Small intestine (tissue), 7 donors: Measurements from ENCODE around the gene TBC1D17. TPM values are rescaled to one million over a fixed set of nuclear protein-coding genes. Genes with fewer than 3 reads are reported as not detected.

ENCODE experiments used
- DNase-seq, 2 donors: peaks; one replicate each; pipeline versions ENCODE4 v3.0.0 to v3.0.0-alpha.2; 2013
- FAIRE-seq: peaks from 2 replicates; lab custom pipeline; 2012; peaks lifted over from hg19 to GRCh38; lab: Jason Lieb, UNC
- H3K27ac ChIP-seq, 3 donors: one replicate each; pipeline ENCODE4 v1.5.1; 2013; ENCODE audit warnings: low read length in 2 of 3, mild to moderate bottlenecking in 2 of 3, control low read depth in 1 of 3, inconsistent platforms in 1 of 3, low read depth in 1 of 3, moderate library complexity in 1 of 3
- H3K27me3 ChIP-seq, 3 donors: one replicate each; pipeline ENCODE4 v1.6.1; 2013; ENCODE audit warnings: low read length in 3 of 3, inconsistent platforms in 1 of 3; ENCODE audit not compliant: control insufficient read depth in 3 of 3, insufficient read depth in 3 of 3
- H3K36me3 ChIP-seq, 3 donors: one replicate each; pipeline ENCODE4 v1.6.1; 2013; ENCODE audit warnings: low read length in 3 of 3, inconsistent platforms in 1 of 3, low read depth in 1 of 3, mild to moderate bottlenecking in 1 of 3, moderate library complexity in 1 of 3; ENCODE audit not compliant: control insufficient read depth in 3 of 3, insufficient read depth in 2 of 3
- H3K4me1 ChIP-seq, 3 donors: one replicate each; pipeline ENCODE4 v1.6.1; 2013; ENCODE audit warnings: low read length in 2 of 3, inconsistent platforms in 1 of 3, low read depth in 1 of 3, mild to moderate bottlenecking in 1 of 3, moderate library complexity in 1 of 3; ENCODE audit not compliant: control insufficient read depth in 3 of 3, insufficient read depth in 2 of 3
- H3K4me3 ChIP-seq, 3 donors: one replicate each; pipeline ENCODE4 v1.5.1; 2013; ENCODE audit warnings: low read length in 3 of 3, control low read depth in 1 of 3, inconsistent platforms in 1 of 3, low read depth in 1 of 3, mild to moderate bottlenecking in 1 of 3, moderate library complexity in 1 of 3
- H3K9me3 ChIP-seq, 2 donors: one replicate each; pipeline ENCODE4 v1.6.1; 2013; ENCODE audit warnings: low read depth in 1 of 2, low read length in 1 of 2; ENCODE audit not compliant: control insufficient read depth in 2 of 2, insufficient read depth in 1 of 2
- WGBS, 3 donors: extraction: QIAGEN DNeasy Blood & Tissue Kit; methylation state at CpG; one replicate each; pipeline ENCODE4 v1.1.7; 2013; 5-methylcytosine and 5-hydroxymethylcytosine counted together
- polyA plus RNA-seq, 4 donors: library from polyadenylated mRNA; stranded (reverse) in 3 of 4; unstranded in 1 of 4; fragments of 200-250 nt in 3 of 4; fragments of 120-200 nt in 1 of 4; gene quantifications; one replicate each; pipeline versions ENCODE4 v1.2.1 to v1.2.3, GENCODE V29; 2013
- donor health status: healthy with polysubstance abuse.
- donor health status: control.
- donor health status: control.
- donor health status: Bipolar disorder and iron deficiency.
- donor health status: healthy.

TBC1D17 gene
- polyA plus RNA-seq, 4 donors: 23.6 to 52.6 (median 36.4) TPM

GRCh38 chr19:49874503-49875157 is 2.9 kb upstream of the TBC1D17 start:
- peaks cover 0 to 53% (median 0%) of the 10 kb centered on the region in 3 donors for H3K36me3 ChIP-seq
- 90 to 94% (median 93%) methylated on average over 11 of the region's 11 CpGs for WGBS, 3 donors
- H3K4me3 ChIP-seq: no peak overlapping the region
- no peaks in the 10 kb centered on the region for H3K27me3 ChIP-seq
- no peaks in the 10 kb centered on the region for H3K9me3 ChIP-seq
- DNase-seq: no peak
- no peak overlapping the region for H3K27ac ChIP-seq
- peaks cover 0 to 24% (median 4%) of the 10 kb centered on the region in 3 donors for H3K4me1 ChIP-seq
- no peak for FAIRE-seq

DNA sequence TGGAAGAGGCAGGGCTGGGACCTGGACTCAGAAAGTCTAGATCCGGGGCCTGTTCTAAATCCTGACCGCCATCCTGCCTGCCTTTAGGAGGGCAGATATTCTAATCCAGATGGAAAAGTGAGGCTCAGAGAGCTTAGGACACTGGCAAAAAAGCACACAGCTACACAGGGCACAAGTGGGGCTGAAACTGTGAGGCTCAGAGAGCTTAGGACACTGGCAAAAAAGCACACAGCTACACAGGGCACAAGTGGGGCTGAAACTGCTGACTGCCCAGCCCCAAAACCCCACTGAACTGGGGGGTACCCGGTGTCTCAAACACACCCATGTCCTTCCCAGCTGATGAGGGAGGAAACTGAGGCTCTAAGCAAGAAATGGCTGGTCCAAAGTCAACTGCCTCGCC is 2.3 kb upstream of the TBC1D17 start:
- 66 to 81% (median 73%) methylated on average over 4 of the region's 4 CpGs for WGBS, 3 donors
- Histone ChIP-seq H3K27me3 (no peaks in the 10 kb centered on the region), H3K4me3 (peak overlapping the region in 2 of 3 donors; percentile 80 to 83), H3K4me1 (peaks cover 0 to 24% (median 4%) of the 10 kb centered on the region in 3 donors), H3K36me3 (peaks cover 0 to 59% (median 0%) of the 10 kb centered on the region in 3 donors), H3K9me3 (no peaks in the 10 kb centered on the region), H3K27ac (peak overlapping the region; percentile 9 to 99 (median 98))
- no peak for DNase-seq
- FAIRE-seq: no peak

- Histone ChIP-seq H3K9me3 (no peaks in the 10 kb centered on the region), H3K4me3 (peak overlapping the region; percentile 78 to 83 (median 80)), H3K27me3 (no peaks in the 10 kb centered on the region), H3K36me3 (peaks cover 0 to 62% (median 2%) of the 10 kb centered on the region in 3 donors), H3K4me1 (peaks cover 0 to 19% (median 4%) of the 10 kb centered on the region in 3 donors), H3K27ac (peak overlapping the region; percentile 86 to 99 (median 98))
- DNase-seq: peak in 1 of 2 donors; percentile 79
- 1 to 2% (median 1%) methylated on average over 23 to 28 of the region's 28 CpGs for WGBS, 3 donors
- no peak for FAIRE-seq
These were observed 1.6 kb upstream of the TBC1D17 start for GRCh38 chr19:49875857-49876421.

DNA sequence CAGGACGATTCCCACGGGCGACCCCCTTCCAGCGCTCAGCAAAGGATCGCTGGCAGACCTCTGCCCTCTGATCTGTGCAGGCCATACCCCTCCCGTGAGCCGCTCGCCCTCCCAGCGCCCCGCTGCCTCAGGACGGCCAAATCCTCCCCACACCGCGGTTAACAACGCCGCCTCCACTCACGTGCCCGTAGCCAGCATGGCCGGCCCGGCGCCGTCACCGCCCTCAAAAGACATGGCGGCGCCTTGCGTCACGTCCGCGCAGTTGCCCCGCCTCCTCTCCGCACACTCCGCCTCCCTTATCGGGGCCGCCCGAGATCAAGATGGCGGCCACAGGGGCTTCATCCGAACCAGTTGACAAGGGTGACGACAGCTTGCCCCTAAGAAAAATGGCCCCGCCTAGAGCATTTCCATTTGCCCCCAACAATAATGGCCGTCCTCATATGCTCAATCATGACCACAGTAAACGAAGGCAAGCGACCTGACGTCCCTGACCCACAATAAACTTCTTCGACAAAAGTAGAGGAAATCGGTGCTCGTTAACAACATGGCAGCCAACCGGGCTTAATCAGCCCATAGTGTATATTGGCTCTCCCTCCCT is 981 bp upstream of the TBC1D17 start:
- FAIRE-seq: no peak
- peaks cover 0 to 62% (median 6%) of the 10 kb centered on the region in 3 donors for H3K36me3 ChIP-seq

GRCh38 chr19:49877879-49878743 is 609 bp downstream of the TBC1D17 start:
- peak; percentile 99 for DNase-seq
- Histone ChIP-seq H3K4me3 (peak overlapping the region; percentile 45 to 83 (median 61)), H3K36me3 (peaks cover 10 to 64% (median 20%) of the 10 kb centered on the region in 3 donors), H3K27ac (peak overlapping the region; percentile 79 to 99 (median 98)), H3K27me3 (no peaks in the 10 kb centered on the region), H3K9me3 (peaks cover 0 to 7% of the 10 kb centered on the region in 2 donors), H3K4me1 (peaks cover 0 to 19% (median 4%) of the 10 kb centered on the region in 3 donors)
- WGBS, 3 donors: 8 to 10% (median 8%) methylated on average over 30 to 41 of the region's 41 CpGs
- FAIRE-seq: no peak

More for the DNA sequence above, 981 bp upstream of the TBC1D17 start:
- no peaks in the 10 kb centered on the region for H3K9me3 ChIP-seq
- 0% methylated on average over 37 to 46 of the region's 46 CpGs for WGBS, 3 donors
- peaks cover 0 to 19% (median 4%) of the 10 kb centered on the region in 3 donors for H3K4me1 ChIP-seq
- H3K27me3 ChIP-seq: no peaks in the 10 kb centered on the region
- H3K4me3 ChIP-seq: peak overlapping the region; percentile 78 to 83 (median 80)
- peak; percentile 98 to 99 for DNase-seq
- H3K27ac ChIP-seq: peak overlapping the region; percentile 96 to 99 (median 98)

DNA sequence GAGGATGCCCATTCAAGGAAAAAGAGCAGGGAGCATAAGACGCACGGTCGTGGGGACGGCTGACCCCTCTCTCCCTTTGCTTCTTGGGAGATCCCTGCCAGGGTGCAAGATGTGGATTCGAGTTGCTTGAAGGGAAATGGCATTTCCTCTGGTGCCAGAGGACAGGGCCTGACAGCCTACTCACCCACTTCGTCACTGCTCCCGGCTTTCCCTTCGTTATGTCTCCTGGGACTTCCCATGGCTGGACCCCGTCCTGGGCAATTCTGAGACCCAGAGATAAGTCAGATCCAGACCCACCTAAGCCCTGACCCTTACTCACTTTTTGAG is 1.2 kb downstream of the TBC1D17 start:
- Histone ChIP-seq H3K36me3 (peaks cover 16 to 67% (median 26%) of the 10 kb centered on the region in 3 donors), H3K9me3 (peaks cover 0 to 9% of the 10 kb centered on the region in 2 donors), H3K27ac (peak overlapping the region in 2 of 3 donors; percentile 98 to 99), H3K4me3 (peak overlapping the region in 1 of 3 donors; percentile 83), H3K27me3 (no peaks in the 10 kb centered on the region), H3K4me1 (peaks cover 0 to 19% (median 4%) of the 10 kb centered on the region in 3 donors)
- DNase-seq (no peak), FAIRE-seq (no peak)
- 87 to 92% (median 88%) methylated on average over 9 of the region's 9 CpGs for WGBS, 3 donors

DNA sequence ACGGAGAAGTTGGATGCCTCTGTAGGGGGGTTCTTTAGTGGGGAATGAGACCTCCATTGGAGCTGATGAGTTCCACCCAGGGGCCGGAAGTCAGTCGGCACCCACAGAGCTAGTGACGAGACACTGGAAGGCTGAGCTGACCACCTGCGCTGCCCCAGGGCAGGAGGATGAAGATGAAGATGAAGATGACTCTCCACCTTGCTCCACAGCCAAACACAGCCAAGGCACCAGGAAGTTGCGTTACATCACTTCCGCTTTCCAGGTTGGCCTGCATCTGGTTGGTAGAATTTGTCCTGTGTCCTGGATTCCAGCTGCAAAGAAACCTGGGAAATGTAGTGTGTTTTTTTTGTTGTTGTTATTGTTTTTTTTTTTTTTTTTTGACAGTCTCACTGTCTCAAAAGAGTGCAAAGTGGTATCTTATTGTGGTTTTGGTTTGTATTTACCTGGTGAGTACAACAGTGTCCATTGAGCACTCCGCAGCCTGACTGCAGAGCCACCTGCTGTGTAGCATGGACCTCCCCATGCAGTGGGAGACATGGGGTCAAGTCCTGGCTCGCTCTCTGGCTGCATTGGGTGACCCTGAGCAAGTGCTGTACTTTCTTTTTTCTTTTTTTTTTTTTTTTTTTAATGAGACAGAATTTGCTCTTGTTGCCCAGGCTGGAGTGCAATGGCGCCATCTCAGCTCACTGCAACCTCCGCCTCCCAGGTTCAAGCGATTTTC is 1.9 kb downstream of the TBC1D17 start:
- no peak for FAIRE-seq

More for the DNA sequence above, 1.9 kb downstream of the TBC1D17 start:
- H3K4me3 ChIP-seq: no peak overlapping the region
- H3K36me3 ChIP-seq: peaks cover 20 to 67% (median 33%) of the 10 kb centered on the region in 3 donors
- no peaks in the 10 kb centered on the region for H3K27me3 ChIP-seq
- peaks cover 0 to 19% (median 4%) of the 10 kb centered on the region in 3 donors for H3K4me1 ChIP-seq
- 96 to 97% (median 96%) methylated on average over 12 of the region's 12 CpGs for WGBS, 3 donors
- no peak overlapping the region for H3K27ac ChIP-seq
- H3K9me3 ChIP-seq: peaks cover 0 to 9% of the 10 kb centered on the region in 2 donors
- peak in 1 of 2 donors; percentile 30 for DNase-seq
